Lung (tissue), 12 donors: ENCODE data around the gene LTBP1. TPM values are rescaled to one million over a fixed set of nuclear protein-coding genes. Genes with fewer than 3 reads are reported as not detected.

Experiments
- ATAC-seq: fragments of 200-7000 bp; cut with Tn5 transposase; one replicate; pipeline ENCODE4 v1.9.1; 2020; ENCODE audit warnings: moderate number of reproducible peaks; ENCODE audit not compliant: insufficient read depth, low FRiP score
- DNase-seq, 3 donors: peaks; one replicate each; pipeline ENCODE4 v3.0.0-alpha.2; 2013 to 2017
- H3K27ac ChIP-seq, 2 donors: one replicate each; pipeline ENCODE4 v1.5.1; 2013; ENCODE audit warnings: mild to moderate bottlenecking in 2 of 2, moderate library complexity in 2 of 2, control low read depth in 1 of 2, inconsistent platforms in 1 of 2, low read depth in 1 of 2, low read length in 1 of 2
- H3K27me3 ChIP-seq, 3 donors: one replicate each; pipeline ENCODE4 v1.5.1; 2013; ENCODE audit warnings: low read length in 2 of 3; ENCODE audit not compliant: control insufficient read depth in 3 of 3, insufficient read depth in 3 of 3
- H3K36me3 ChIP-seq, 4 donors: one replicate each; pipeline ENCODE4 v1.5.1; 2013; ENCODE audit warnings: low read length in 4 of 4, mild to moderate bottlenecking in 1 of 4, moderate library complexity in 1 of 4; ENCODE audit not compliant: control insufficient read depth in 4 of 4, insufficient read depth in 4 of 4
- H3K4me1 ChIP-seq, 5 donors: one replicate each; pipeline ENCODE4 v1.5.1; 2013; ENCODE audit warnings: low read length in 5 of 5, mild to moderate bottlenecking in 2 of 5, moderate library complexity in 1 of 5; ENCODE audit not compliant: control insufficient read depth in 5 of 5, insufficient read depth in 5 of 5
- H3K4me3 ChIP-seq: one replicate; pipeline ENCODE4 v1.5.1; 2013; ENCODE audit warnings: mild to moderate bottlenecking, control low read depth, moderate library complexity
- H3K9ac ChIP-seq, 2 donors: one replicate each; pipeline ENCODE4 v1.5.1; 2013; ENCODE audit warnings: low read length in 2 of 2, control low read depth in 1 of 2; ENCODE audit not compliant: insufficient read depth in 1 of 2
- H3K9me3 ChIP-seq, 4 donors: one replicate each; pipeline ENCODE4 v1.5.1; 2013; ENCODE audit warnings: low read length in 3 of 4, mild to moderate bottlenecking in 1 of 4, moderate library complexity in 1 of 4; ENCODE audit not compliant: control insufficient read depth in 4 of 4, insufficient read depth in 3 of 4
- CTCF ChIP-seq: IDR thresholded peaks from 2 replicates; pipeline ENCODE4 v1.5.1; 2012; ENCODE audit warnings: mild to moderate bottlenecking; ENCODE audit errors: control extremely low read depth, extremely low read depth
- WGBS, 2 donors: extraction: QIAGEN DNeasy Blood & Tissue Kit; methylation state at CpG; one replicate each; pipeline ENCODE4 v1.1.7; 2013; 5-methylcytosine and 5-hydroxymethylcytosine counted together
- polyA plus RNA-seq, 2 donors: library from polyadenylated mRNA; stranded (reverse); fragments of 200-250 nt; gene quantifications; one replicate each; pipeline ENCODE4 v1.2.1, GENCODE V29; 2013
- total RNA-seq, 2 donors: library from RNA; depleted of rRNA in 1 of 2; stranded (reverse); fragments of >200 nt in 1 of 2; gene quantifications; one replicate each; pipeline ENCODE4 v1.2.1, GENCODE V29; 2014 to 2021
- donor health status: control.
- donor health status: control.
- donor health status: Bipolar disorder and iron deficiency.
- donor health status: healthy.
- donor health status: DM: yes; HTN: yes; CAD: no.

LTBP1 gene
- total and polyA plus RNA-seq, 4 donors = 8.8 to 57.4 (median 28.6) TPM

- ATAC-seq (no peak), DNase-seq (no peak)
- 84% methylated on average over 10 of the region's 10 CpGs for WGBS, 2 donors
Measured at GRCh38 chr2:33304032-33304864, 357.5 kb downstream of the LTBP1 start.

DNA sequence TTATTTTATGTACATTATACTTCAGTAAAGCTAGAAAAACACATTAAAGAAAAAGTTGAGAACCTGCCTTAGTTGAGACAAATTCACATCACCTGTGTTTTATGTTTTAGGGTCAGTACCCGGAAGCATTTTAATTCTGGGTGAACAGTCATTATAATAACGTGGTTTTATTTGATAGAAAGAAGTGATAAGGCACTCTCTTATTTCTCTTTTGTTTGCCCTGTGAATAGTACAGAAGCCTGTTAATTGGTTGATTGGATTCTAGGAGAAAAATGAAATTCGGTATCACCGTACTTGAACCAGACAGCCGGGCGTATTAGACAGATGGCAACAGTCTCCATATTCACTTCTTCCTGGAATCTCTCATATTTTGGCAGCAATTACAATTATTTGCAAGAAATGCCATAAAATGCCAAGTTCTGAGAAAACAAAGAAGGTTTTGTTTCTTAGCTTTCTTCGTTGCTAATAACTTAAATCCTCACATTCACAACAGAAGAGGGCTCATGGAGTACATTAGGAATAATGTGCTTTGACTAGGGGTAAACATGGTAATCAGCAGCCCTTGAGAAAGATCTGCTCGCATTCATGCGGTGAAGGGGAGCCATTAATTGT is 361.0 kb downstream of the LTBP1 start:
- Histone ChIP-seq H3K27me3 (no peaks in the 10 kb centered on the region), H3K9ac (no peak overlapping the region), H3K4me1 (no peaks in the 10 kb centered on the region), H3K27ac (peak overlapping the region in 1 of 2 donors; percentile 21), H3K36me3 (peaks cover 0 to 8% (median 0%) of the 10 kb centered on the region in 4 donors), H3K4me3 (no peak overlapping the region), H3K9me3 (no peaks in the 10 kb centered on the region)
- WGBS, 2 donors = 87 to 93% methylated on average over 9 of the region's 9 CpGs
- no peak for TF ChIP-seq CTCF
- no peak for ATAC-seq
- DNase-seq = no peak

More at GRCh38 chr2:33304032-33304864, 357.5 kb downstream of the LTBP1 start:
- TF ChIP-seq CTCF = no peak
- H3K9me3 ChIP-seq = no peaks in the 10 kb centered on the region
- H3K27ac ChIP-seq = no peak overlapping the region
- peaks cover 0 to 2% (median 0%) of the 10 kb centered on the region in 5 donors for H3K4me1 ChIP-seq
- H3K36me3 ChIP-seq = peaks cover 0 to 12% (median 2%) of the 10 kb centered on the region in 4 donors
- H3K9ac ChIP-seq = no peak overlapping the region
- no peak overlapping the region for H3K4me3 ChIP-seq
- H3K27me3 ChIP-seq = no peaks in the 10 kb centered on the region

DNA sequence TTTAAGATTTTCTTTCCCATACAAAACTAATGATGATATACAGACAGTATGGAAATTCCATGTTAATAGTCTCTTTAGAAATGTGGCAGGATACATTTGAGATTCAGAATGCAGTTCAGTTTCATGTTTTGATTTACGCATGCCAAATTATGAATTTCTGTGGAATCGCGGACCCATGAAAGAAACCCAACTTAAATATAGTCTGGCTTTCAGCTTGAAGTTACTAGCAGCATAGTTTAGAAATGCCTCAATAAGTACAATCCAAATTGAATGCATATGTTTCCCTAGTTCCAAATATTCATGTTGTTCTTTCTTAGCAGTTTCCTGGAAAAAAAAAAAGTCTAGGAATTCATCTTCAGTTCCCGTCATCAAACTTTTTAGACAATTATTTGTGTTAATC is 365.6 kb downstream of the LTBP1 start:
- no peak for TF ChIP-seq CTCF

More for the DNA sequence above, 365.6 kb downstream of the LTBP1 start:
- ATAC-seq = no peak
- no peak for DNase-seq
- Histone ChIP-seq H3K27ac (no peak overlapping the region), H3K36me3 (peaks cover 0 to 18% (median 1%) of the 10 kb centered on the region in 4 donors), H3K4me1 (no peaks in the 10 kb centered on the region), H3K9ac (no peak overlapping the region), H3K27me3 (no peaks in the 10 kb centered on the region), H3K9me3 (no peaks in the 10 kb centered on the region), H3K4me3 (no peak overlapping the region)
- WGBS, 2 donors = 94% methylated on average over 4 of the region's 4 CpGs
